WTC11 (cell line): ENCODE measurements around the gene AGBL4.

ENCODE experiments used
- ATF1 ChIP-seq: sonication (generic); formaldehyde crosslinking; IDR thresholded peaks from 2 replicates; pipeline ENCODE4 v1.8.1; 2023; ENCODE audit warnings: mild to moderate bottlenecking, moderate library complexity, missing genetic modification reagents
- CBFB ChIP-seq: sonication (generic); formaldehyde crosslinking; IDR thresholded peaks from 2 replicates; pipeline ENCODE4 v1.8.1; 2022; ENCODE audit warnings: mild to moderate bottlenecking, low read depth, missing genetic modification reagents
- CREM ChIP-seq: sonication (generic); formaldehyde crosslinking; IDR thresholded peaks from 2 replicates; pipeline ENCODE4 v1.8.1; 2022; ENCODE audit warnings: mild to moderate bottlenecking, missing genetic modification reagents, moderate library complexity
- FOXJ3 ChIP-seq: sonication (generic); formaldehyde crosslinking; IDR thresholded peaks from 2 replicates; pipeline ENCODE4 v1.9.0; 2021; ENCODE audit warnings: missing genetic modification reagents, mild to moderate bottlenecking, borderline replicate concordance
- JUN ChIP-seq: sonication (generic); formaldehyde crosslinking; IDR thresholded peaks from 2 replicates; pipeline ENCODE4 v1.8.0; 2023; ENCODE audit warnings: mild to moderate bottlenecking, missing genetic modification reagents
- SMAD3 ChIP-seq: sonication (generic); formaldehyde crosslinking; IDR thresholded peaks from 2 replicates; pipeline ENCODE4 v1.8.0; 2022; ENCODE audit warnings: missing genetic modification reagents, mild to moderate bottlenecking, borderline replicate concordance
- SOX15 ChIP-seq: fragments of 250-450 bp; sonication (Bioruptor Pico); IDR thresholded peaks from 2 replicates; pipeline ENCODE4 v1.9.0; 2021; ENCODE audit warnings: mild to moderate bottlenecking
- TEAD4 ChIP-seq: sonication (generic); formaldehyde crosslinking; IDR thresholded peaks from 2 replicates; pipeline ENCODE4 v1.8.0; 2022; ENCODE audit warnings: mild to moderate bottlenecking, missing genetic modification reagents
- ZNF121 ChIP-seq: sonication (generic); formaldehyde crosslinking; IDR thresholded peaks from 2 replicates; pipeline ENCODE4 v1.8.0; 2023; ENCODE audit warnings: missing genetic modification reagents
- ZNF416 ChIP-seq: fragments of 250-450 bp; sonication (Bioruptor Pico); IDR thresholded peaks from 2 replicates; pipeline ENCODE4 v1.9.0; 2021; ENCODE audit warnings: mild to moderate bottlenecking, inconsistent platforms
- TF ChIP-seq, protein P1 (sequence below): fragments of 200-600 bp; IDR thresholded peaks from 2 replicates; pipeline ENCODE4 v1.8.0; 2022; ENCODE audit warnings: antibody characterized with exemption
- TF ChIP-seq, protein P2 (sequence below): sonication (generic); formaldehyde crosslinking; IDR thresholded peaks from 2 replicates; pipeline ENCODE4 v1.8.1; 2023; ENCODE audit warnings: mild to moderate bottlenecking, missing genetic modification reagents, moderate library complexity
- TF ChIP-seq, protein P3 (sequence below): sonication (generic); formaldehyde crosslinking; IDR thresholded peaks from 2 replicates; pipeline ENCODE4 v1.8.1; 2022; ENCODE audit warnings: low read depth, mild to moderate bottlenecking, moderate library complexity, missing genetic modification reagents, borderline replicate concordance
- TF ChIP-seq, protein P4 (sequence below): fragments of 250-450 bp; sonication (Bioruptor Pico); IDR thresholded peaks from 2 replicates; pipeline ENCODE4 v1.9.0; 2021; ENCODE audit warnings: mild to moderate bottlenecking

GRCh38 chr1:49197081-49197480 is 826.7 kb downstream of the AGBL4 start:
- TF ChIP-seq ATF1 (CRISPR knock-in tag) (no peak), TEAD4 (CRISPR knock-in tag) (no peak), FOXJ3 (CRISPR knock-in tag) (no peak), ZNF121 (no peak), CREM (no peak), ZNF416 (no peak), CBFB (no peak), SOX15 (CRISPR knock-in tag) (no peak), SMAD3 (CRISPR knock-in tag) (no peak), JUN (CRISPR knock-in tag) (no peak)
- TF ChIP-seq, protein P1, sequence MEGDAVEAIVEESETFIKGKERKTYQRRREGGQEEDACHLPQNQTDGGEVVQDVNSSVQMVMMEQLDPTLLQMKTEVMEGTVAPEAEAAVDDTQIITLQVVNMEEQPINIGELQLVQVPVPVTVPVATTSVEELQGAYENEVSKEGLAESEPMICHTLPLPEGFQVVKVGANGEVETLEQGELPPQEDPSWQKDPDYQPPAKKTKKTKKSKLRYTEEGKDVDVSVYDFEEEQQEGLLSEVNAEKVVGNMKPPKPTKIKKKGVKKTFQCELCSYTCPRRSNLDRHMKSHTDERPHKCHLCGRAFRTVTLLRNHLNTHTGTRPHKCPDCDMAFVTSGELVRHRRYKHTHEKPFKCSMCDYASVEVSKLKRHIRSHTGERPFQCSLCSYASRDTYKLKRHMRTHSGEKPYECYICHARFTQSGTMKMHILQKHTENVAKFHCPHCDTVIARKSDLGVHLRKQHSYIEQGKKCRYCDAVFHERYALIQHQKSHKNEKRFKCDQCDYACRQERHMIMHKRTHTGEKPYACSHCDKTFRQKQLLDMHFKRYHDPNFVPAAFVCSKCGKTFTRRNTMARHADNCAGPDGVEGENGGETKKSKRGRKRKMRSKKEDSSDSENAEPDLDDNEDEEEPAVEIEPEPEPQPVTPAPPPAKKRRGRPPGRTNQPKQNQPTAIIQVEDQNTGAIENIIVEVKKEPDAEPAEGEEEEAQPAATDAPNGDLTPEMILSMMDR: no peak
- TF ChIP-seq, protein P2, sequence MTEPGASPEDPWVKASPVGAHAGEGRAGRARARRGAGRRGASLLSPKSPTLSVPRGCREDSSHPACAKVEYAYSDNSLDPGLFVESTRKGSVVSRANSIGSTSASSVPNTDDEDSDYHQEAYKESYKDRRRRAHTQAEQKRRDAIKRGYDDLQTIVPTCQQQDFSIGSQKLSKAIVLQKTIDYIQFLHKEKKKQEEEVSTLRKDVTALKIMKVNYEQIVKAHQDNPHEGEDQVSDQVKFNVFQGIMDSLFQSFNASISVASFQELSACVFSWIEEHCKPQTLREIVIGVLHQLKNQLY (CRISPR knock-in tag): no peak
- TF ChIP-seq, protein P3, sequence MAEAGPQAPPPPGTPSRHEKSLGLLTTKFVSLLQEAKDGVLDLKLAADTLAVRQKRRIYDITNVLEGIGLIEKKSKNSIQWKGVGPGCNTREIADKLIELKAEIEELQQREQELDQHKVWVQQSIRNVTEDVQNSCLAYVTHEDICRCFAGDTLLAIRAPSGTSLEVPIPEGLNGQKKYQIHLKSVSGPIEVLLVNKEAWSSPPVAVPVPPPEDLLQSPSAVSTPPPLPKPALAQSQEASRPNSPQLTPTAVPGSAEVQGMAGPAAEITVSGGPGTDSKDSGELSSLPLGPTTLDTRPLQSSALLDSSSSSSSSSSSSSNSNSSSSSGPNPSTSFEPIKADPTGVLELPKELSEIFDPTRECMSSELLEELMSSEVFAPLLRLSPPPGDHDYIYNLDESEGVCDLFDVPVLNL: no peak
- TF ChIP-seq, protein P4, sequence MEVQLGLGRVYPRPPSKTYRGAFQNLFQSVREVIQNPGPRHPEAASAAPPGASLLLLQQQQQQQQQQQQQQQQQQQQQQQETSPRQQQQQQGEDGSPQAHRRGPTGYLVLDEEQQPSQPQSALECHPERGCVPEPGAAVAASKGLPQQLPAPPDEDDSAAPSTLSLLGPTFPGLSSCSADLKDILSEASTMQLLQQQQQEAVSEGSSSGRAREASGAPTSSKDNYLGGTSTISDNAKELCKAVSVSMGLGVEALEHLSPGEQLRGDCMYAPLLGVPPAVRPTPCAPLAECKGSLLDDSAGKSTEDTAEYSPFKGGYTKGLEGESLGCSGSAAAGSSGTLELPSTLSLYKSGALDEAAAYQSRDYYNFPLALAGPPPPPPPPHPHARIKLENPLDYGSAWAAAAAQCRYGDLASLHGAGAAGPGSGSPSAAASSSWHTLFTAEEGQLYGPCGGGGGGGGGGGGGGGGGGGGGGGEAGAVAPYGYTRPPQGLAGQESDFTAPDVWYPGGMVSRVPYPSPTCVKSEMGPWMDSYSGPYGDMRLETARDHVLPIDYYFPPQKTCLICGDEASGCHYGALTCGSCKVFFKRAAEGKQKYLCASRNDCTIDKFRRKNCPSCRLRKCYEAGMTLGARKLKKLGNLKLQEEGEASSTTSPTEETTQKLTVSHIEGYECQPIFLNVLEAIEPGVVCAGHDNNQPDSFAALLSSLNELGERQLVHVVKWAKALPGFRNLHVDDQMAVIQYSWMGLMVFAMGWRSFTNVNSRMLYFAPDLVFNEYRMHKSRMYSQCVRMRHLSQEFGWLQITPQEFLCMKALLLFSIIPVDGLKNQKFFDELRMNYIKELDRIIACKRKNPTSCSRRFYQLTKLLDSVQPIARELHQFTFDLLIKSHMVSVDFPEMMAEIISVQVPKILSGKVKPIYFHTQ (CRISPR knock-in tag): no peak
